Activated naive CD8-positive, alpha-beta T cell treated with anti-CD3 and anti-CD28 coated beads, Interleukin-2, amount 50 U/mL, for 16 hours (primary cell): ENCODE measurements around the gene ALDH1L1.

Source experiments
- DNase-seq: peaks from one replicate; pipeline ENCODE4 v3.0.0-alpha.2; 2020; ENCODE audit warnings: low read depth, low spot score

Gene ALDH1L1

GRCh38 chr3:126154391-126155279, 25.8 kb downstream of the ALDH1L1 start:
- no peak for DNase-seq

GRCh38 chr3:126153695-126154360, 26.6 kb downstream of the ALDH1L1 start:
- DNase-seq = no peak

- no peak for DNase-seq
Measured at GRCh38 chr3:126152901-126153694, 27.3 kb downstream of the ALDH1L1 start.

GRCh38 chr3:126152458-126152857, 27.9 kb downstream of the ALDH1L1 start:
- no peak for DNase-seq

GRCh38 chr3:126151562-126152302, 28.7 kb downstream of the ALDH1L1 start:
- DNase-seq = no peak

- DNase-seq = no peak
Measured at GRCh38 chr3:126149960-126150515, 30.3 kb downstream of the ALDH1L1 start.

GRCh38 chr3:126149256-126149902, 31.0 kb downstream of the ALDH1L1 start:
- no peak for DNase-seq

GRCh38 chr3:126147932-126148683, 32.3 kb downstream of the ALDH1L1 start:
- DNase-seq = no peak

GRCh38 chr3:126147147-126147931, 33.0 kb downstream of the ALDH1L1 start:
- DNase-seq = no peak

- DNase-seq = no peak
Measured at GRCh38 chr3:126146525-126147146, 33.8 kb downstream of the ALDH1L1 start.

GRCh38 chr3:126146034-126146433, 34.4 kb downstream of the ALDH1L1 start:
- DNase-seq = no peak

- no peak for DNase-seq
Measured at GRCh38 chr3:126142652-126143051, 37.7 kb downstream of the ALDH1L1 start.

GRCh38 chr3:126137490-126138130, 42.8 kb downstream of the ALDH1L1 start:
- DNase-seq = no peak

- no peak for DNase-seq
Measured at GRCh38 chr3:126136428-126137220, 43.8 kb downstream of the ALDH1L1 start.

GRCh38 chr3:126135406-126136076, 44.8 kb downstream of the ALDH1L1 start:
- DNase-seq = no peak

GRCh38 chr3:126135071-126135405, 45.3 kb downstream of the ALDH1L1 start:
- DNase-seq = no peak
